Esophagus squamous epithelium (tissue), 5 donors: ENCODE measurements around the gene FOXP1. TPM values are rescaled to one million over a fixed set of nuclear protein-coding genes. Genes with fewer than 3 reads are reported as not detected.

Experiments used
- DNase-seq: peaks from one replicate; lab custom pipeline; 2025; lab: John Stamatoyannopoulos, UW
- H3K27ac ChIP-seq, 4 donors: fragments of 200-600 bp; sonication (generic); one replicate each; pipeline ENCODE4 v1.5.1; 2016 to 2019; ENCODE audit warnings: mild to moderate bottlenecking in 1 of 4
- H3K27me3 ChIP-seq, 4 donors: fragments of 200-600 bp; sonication (generic); 1 replicate in 3 of 4; 2 replicates in 1 of 4; pipeline versions ENCODE4 v1.5.1 to v1.6.0; 2017 to 2021; ENCODE audit warnings: antibody characterized with exemption in 1 of 4
- H3K36me3 ChIP-seq, 3 donors: fragments of 200-600 bp; sonication (generic); one replicate each; pipeline ENCODE4 v1.5.1; 2016 to 2019
- H3K4me1 ChIP-seq, 3 donors: fragments of 200-600 bp; sonication (generic); one replicate each; pipeline ENCODE4 v1.5.1; 2017 to 2019
- H3K4me3 ChIP-seq, 4 donors: fragments of 200-600 bp; sonication (generic); 1 replicate in 3 of 4; 2 replicates in 1 of 4; pipeline ENCODE4 v1.5.1; 2016 to 2019; ENCODE audit warnings: mild to moderate bottlenecking in 2 of 4, moderate library complexity in 1 of 4
- H3K9me3 ChIP-seq, 3 donors: fragments of 200-600 bp; sonication (generic); one replicate each; pipeline ENCODE4 v1.5.1; 2016 to 2019
- POLR2A ChIP-seq, 4 donors: fragments of 450-650 bp; IDR thresholded peaks; one replicate each; pipeline ENCODE4 v1.6.1; 2017; ENCODE audit warnings: antibody characterized with exemption in 4 of 4, mild to moderate bottlenecking in 4 of 4, moderate library complexity in 3 of 4
- WGBS, 2 donors: methylation state at CpG; one replicate each; pipeline ENCODE4 v1.1.5; 2018; 5-methylcytosine and 5-hydroxymethylcytosine counted together
- intact Hi-C: fragments of 100-400 bp; cut with DNase I; formaldehyde crosslinking; loops from one replicate; pipeline ENCODE4 v1.15.0; 2022
- total RNA-seq, 4 donors: library from RNA; depleted of rRNA; stranded (reverse); fragments of >200 nt; gene quantifications; one replicate each; pipeline ENCODE4 v1.1.0, GENCODE V29; 2016
- TF ChIP-seq, protein P1 (sequence below), 6 experiments: fragments of 450-650 bp in 4 of 6; fragments of 200-600 bp in 2 of 6; sonication (generic) in 2 of 6; IDR thresholded peaks; one replicate each; pipeline ENCODE4 v1.5.1; 2016 to 2019; ENCODE audit warnings: antibody characterized with exemption in 6 of 6, mild to moderate bottlenecking in 4 of 6, moderate library complexity in 4 of 6
- donor health status: DM: yes; HTN: yes; CAD: no.

FOXP1 gene
- total RNA-seq, 4 donors from 2014 or later: 49.1 to 124 (median 61.1) TPM

DNA sequence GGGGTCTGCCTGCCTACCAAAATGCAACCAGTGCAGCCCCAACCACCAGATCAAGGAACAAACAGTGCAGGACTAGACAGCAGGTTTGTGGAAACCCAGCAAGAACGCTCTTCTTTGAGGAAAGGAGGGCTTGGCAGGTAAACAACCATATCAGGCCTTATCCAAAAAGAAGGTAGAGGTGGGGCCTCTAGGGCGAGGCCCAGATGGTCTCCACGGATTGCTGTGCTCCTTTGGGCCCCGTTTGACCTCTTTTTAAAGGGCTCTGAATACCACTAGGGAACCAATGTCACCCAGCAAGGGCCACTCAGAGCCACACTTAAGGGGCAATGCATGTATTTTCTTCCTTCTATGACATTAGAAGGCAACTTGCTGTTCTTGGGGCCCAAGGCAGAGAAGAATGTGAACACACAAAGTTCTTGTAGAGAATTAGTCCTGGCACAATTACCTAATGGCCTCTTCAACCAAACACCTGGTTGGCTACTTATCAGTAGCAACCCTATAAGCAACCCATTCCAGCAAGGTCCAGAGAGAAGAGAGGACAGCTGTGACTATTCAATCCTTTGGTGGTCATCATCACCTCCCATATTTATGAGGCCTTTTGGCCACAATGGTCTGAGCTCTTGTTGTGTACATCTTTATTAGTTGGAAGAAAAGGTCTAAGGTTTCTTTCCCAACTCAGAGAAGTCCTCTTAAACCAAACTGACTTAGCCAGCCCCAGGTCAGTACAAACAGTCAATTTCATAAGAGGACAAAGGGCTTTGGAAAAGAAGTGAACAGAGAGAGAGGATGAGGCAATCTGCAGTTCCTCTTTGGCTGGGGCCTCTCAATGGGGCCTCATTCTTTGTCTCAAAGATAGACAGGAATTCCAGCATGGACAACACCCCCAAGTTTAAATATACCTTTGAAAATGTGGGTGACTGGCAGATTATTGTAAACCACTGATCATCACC, 36.0 kb downstream of the FOXP1 start:
- TF ChIP-seq, protein P1, sequence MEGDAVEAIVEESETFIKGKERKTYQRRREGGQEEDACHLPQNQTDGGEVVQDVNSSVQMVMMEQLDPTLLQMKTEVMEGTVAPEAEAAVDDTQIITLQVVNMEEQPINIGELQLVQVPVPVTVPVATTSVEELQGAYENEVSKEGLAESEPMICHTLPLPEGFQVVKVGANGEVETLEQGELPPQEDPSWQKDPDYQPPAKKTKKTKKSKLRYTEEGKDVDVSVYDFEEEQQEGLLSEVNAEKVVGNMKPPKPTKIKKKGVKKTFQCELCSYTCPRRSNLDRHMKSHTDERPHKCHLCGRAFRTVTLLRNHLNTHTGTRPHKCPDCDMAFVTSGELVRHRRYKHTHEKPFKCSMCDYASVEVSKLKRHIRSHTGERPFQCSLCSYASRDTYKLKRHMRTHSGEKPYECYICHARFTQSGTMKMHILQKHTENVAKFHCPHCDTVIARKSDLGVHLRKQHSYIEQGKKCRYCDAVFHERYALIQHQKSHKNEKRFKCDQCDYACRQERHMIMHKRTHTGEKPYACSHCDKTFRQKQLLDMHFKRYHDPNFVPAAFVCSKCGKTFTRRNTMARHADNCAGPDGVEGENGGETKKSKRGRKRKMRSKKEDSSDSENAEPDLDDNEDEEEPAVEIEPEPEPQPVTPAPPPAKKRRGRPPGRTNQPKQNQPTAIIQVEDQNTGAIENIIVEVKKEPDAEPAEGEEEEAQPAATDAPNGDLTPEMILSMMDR (IDR thresholded peaks at IDR 0.05): no peak
- no peak for TF ChIP-seq POLR2A (IDR thresholded peaks at IDR 0.05)
- H3K27ac ChIP-seq: peak overlapping the region in 2 of 4 donors; percentile 7 to 53
- 69 to 78% methylated on average over 2 to 4 of the region's 4 CpGs for WGBS, 2 donors
- H3K36me3 ChIP-seq: peaks cover 0 to 8% (median 0%) of the 10 kb centered on the region in 3 donors
- intact Hi-C loops: no loop called here
- no peaks in the 10 kb centered on the region for H3K9me3 ChIP-seq
- no peak for DNase-seq
- H3K4me1 ChIP-seq: peaks cover 7 to 12% (median 7%) of the 10 kb centered on the region in 3 donors
- H3K4me3 ChIP-seq: no peak overlapping the region
- H3K27me3 ChIP-seq: no peaks in the 10 kb centered on the region

DNA sequence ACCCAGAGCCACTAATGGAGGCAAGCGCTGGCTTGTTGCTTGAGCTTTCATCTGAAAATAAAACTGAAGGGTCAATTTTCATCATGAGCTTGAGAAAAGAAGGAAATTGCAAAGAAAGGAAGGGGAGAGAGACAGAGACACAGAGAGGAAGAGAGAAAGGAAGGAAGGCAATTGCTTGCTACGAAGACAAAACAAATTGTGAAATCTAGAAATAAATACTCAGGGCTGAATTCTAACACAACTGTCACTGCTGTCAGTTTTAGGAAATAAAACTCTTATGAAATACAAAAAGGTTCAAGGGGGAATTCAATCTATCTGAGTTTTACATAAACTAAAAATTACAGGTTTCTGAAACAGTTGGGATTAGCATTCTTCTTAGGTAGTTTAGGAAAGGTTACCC, 36.7 kb downstream of the FOXP1 start:
- peaks cover 10 to 19% (median 14%) of the 10 kb centered on the region in 3 donors for H3K4me1 ChIP-seq
- H3K9me3 ChIP-seq: no peaks in the 10 kb centered on the region
- TF ChIP-seq, protein P1 (IDR thresholded peaks at IDR 0.05): no peak
- no peak for TF ChIP-seq POLR2A (IDR thresholded peaks at IDR 0.05)
- H3K27ac ChIP-seq: peak overlapping the region in 1 of 4 donors; percentile 53
- H3K36me3 ChIP-seq: peaks cover 0 to 8% (median 0%) of the 10 kb centered on the region in 3 donors
- H3K4me3 ChIP-seq: no peak overlapping the region
- intact Hi-C loops: no loop called here
- H3K27me3 ChIP-seq: no peaks in the 10 kb centered on the region
- no peak for DNase-seq
- 70 to 88% methylated on average over 1 to 2 of the region's 2 CpGs for WGBS, 2 donors

DNA sequence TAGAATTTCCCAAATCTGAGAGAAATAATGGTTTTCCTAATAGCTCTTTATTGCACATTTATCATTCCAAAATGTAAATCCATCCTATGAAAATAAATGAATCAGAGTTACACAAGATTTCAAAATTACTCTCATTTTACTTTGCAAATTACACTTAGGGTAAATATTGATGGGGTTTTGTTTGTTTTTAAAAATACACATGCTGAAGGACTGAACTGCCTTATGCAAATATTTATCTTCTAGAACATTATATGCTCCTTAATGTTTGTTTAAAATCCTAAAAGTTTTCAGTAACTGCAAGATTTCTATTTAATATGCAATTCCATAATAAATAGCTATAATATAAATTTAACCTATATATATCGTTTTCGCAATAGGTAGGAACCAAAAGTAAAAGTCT, 38.2 kb downstream of the FOXP1 start:
- Histone ChIP-seq H3K4me1 (peaks cover 15 to 28% (median 17%) of the 10 kb centered on the region in 3 donors), H3K27me3 (no peaks in the 10 kb centered on the region), H3K27ac (no peak overlapping the region), H3K36me3 (peaks cover 0 to 8% (median 0%) of the 10 kb centered on the region in 3 donors), H3K4me3 (no peak overlapping the region), H3K9me3 (no peaks in the 10 kb centered on the region)
- WGBS, 2 donors: 85 to 88% methylated on average over 2 of the region's 2 CpGs
- no peak for DNase-seq
- intact Hi-C loops: no loop called here
- no peak for TF ChIP-seq POLR2A (IDR thresholded peaks at IDR 0.05)
- TF ChIP-seq, protein P1 (IDR thresholded peaks at IDR 0.05): no peak

DNA sequence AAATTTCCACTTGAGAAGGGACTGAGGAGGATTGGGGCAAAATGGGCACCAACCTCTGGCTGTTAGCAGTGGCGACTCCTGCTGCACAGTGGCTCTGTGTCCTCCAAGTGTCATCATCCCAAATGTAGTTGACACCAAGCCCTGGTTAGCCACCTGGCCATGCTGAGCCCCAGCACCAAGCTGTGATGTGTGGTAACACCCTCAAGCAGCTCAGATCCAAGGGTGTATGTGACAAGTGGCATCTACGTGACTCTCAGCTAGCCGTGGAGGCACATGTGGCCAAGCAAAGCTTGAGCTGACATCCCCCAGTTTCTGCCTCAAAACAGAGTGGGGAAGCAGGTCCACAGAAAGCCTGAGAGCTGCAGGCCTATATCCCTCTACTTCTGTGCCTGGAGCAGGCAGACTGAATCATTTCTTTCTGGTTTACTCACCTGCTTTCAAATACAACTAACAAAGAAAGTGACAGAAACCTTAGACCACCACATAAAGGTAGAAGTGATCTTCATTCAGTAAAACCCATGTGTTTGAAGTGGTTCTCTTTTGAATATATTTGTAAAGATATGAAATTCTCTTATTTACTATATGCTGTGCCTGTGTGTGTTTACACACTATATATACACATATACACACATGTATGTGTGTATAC, 40.0 kb downstream of the FOXP1 start:
- Histone ChIP-seq H3K27ac (peak overlapping the region in 3 of 4 donors; percentile 61 to 66 (median 62)), H3K4me1 (peaks cover 15 to 28% (median 17%) of the 10 kb centered on the region in 3 donors), H3K9me3 (no peaks in the 10 kb centered on the region), H3K4me3 (peak overlapping the region in 1 of 4 donors; percentile 46), H3K27me3 (no peaks in the 10 kb centered on the region), H3K36me3 (peaks cover 0 to 8% (median 0%) of the 10 kb centered on the region in 3 donors)
- no peak for DNase-seq
- intact Hi-C loops: no loop called here
- 25 to 68% methylated on average over 2 to 3 of the region's 3 CpGs for WGBS, 2 donors
- TF ChIP-seq, protein P1 (IDR thresholded peaks at IDR 0.05): no peak
- no peak for TF ChIP-seq POLR2A (IDR thresholded peaks at IDR 0.05)
